ENCODE measurements around the gene CPED1. TPM values are rescaled to one million over a fixed set of nuclear protein-coding genes. Genes with fewer than 3 reads are reported as not detected.

CPED1 gene
- polyA plus RNA-seq, 4 donors = 32.0 to 44.4 (median 38.7) TPM

GRCh38 chr7:121012170-121012874, 23.8 kb downstream of the CPED1 start:
- no peak for DNase-seq (ENCODE audit: low read depth in 4 of 4, low spot score in 2 of 4)

- no peak for DNase-seq (ENCODE audit: low read depth in 4 of 4, low spot score in 2 of 4)
These were observed 24.4 kb downstream of the CPED1 start for GRCh38 chr7:121012919-121013318.

DNA sequence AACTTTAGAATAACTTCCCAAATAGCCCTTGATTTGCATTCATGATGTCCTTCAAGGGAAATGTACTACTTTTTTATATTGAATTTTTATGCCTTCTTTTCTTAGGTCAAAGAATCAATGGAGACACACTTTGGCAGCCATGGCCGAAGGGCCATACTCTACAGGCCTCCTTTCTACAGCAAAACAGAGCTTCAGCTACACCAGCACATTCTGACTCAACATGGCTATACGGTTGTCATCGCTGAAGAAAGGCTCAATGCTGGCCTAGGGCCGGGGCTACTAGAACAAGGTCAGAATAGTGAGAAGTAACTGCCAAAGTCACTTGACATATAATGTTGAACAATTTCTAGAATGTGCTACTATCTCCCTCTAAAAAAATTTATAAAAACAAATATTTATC, 27.0 kb downstream of the CPED1 start:
- no peak for DNase-seq (ENCODE audit: low read depth in 4 of 4, low spot score in 2 of 4)

DNA sequence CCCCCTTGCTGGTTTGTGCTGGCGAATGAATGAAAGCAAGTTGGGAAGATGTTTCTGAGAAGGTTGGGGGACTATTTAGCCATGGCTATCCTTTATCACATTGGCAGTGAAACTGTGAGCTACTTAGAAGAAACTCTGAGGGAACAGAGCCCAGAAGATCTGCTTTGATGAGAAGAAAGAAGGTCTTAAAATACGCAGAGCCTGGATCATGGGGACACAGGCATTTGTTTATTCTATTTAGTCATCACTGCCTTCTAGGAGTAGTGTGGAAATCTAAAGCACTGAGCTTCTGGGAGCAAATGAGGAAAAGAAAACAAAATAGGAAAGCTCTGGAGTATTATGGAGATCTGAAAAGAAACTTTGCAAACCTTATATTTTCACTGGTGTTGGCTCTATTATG, 28.5 kb downstream of the CPED1 start:
- DNase-seq (ENCODE audit: low read depth in 4 of 4, low spot score in 2 of 4) = no peak

- DNase-seq (ENCODE audit: low read depth in 4 of 4, low spot score in 2 of 4) = no peak
These were observed 29.1 kb downstream of the CPED1 start for GRCh38 chr7:121017586-121017985.

DNA sequence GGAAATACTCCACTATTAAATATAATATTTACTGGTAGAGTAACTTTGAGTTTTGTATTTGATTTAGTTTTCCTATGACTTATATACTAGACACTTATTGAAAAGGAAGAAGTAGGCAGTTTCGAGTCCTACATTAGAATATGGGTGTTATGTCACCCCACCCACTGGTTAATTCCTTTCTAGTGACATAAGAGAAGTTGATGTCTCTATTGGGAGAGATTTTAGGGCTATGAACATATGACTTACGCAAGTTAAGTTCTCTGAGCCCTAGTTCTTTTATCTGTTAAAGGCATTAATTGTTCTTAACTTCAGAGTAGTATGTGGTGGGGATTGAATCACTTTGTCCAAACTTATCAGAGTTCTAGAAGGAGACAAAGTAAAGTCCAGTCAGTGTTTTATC, 30.5 kb downstream of the CPED1 start:
- DNase-seq (ENCODE audit: low read depth in 4 of 4, low spot score in 2 of 4) = no peak

- no peak for DNase-seq (ENCODE audit: low read depth in 4 of 4, low spot score in 2 of 4)
These were observed 31.9 kb downstream of the CPED1 start for GRCh38 chr7:121020249-121020988.

- DNase-seq (ENCODE audit: low read depth in 4 of 4, low spot score in 2 of 4) = no peak
These were observed 32.8 kb downstream of the CPED1 start for GRCh38 chr7:121020989-121021969.

GRCh38 chr7:121023194-121023593, 34.7 kb downstream of the CPED1 start:
- DNase-seq (ENCODE audit: low read depth in 4 of 4, low spot score in 2 of 4) = no peak

DNA sequence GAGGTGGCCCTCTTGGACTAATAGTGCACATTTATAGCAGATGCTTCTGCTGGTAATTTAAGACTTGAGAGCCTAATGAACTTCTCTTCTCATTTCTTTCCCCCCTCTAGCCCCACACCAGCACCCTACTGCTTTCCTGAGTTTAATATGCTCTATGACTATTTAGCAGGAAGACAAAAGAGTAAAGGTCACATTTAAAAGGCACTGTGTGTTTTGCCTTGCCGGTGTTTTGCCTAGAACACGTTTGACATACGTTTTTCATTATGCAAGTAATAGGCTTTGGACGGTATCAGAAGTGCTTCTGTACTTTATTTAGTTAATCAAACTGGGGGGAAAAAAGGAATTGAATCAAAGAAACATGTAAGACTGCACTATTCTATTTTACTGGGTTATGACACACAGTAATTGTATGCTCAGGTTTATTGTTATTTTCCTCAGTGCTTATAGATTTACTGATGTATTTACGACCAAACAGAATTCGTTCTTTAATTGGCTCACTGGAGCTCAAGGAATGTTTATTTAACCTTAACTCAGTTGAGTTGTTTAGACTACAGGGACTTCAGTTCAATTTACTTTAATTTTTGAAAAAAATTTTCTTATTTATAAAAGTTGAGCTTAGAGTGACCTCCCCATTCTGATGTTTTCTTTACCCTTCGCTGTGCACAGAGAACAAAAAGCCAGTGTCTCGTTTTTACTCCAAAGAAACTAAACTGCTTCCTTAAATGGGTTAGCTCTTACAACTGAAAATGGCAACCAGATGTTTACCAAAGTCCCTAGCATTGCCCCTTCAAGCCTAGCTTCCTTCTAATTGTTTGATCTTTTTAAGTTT, 35.4 kb downstream of the CPED1 start:
- no peak for DNase-seq (ENCODE audit: low read depth in 4 of 4, low spot score in 2 of 4)

DNA sequence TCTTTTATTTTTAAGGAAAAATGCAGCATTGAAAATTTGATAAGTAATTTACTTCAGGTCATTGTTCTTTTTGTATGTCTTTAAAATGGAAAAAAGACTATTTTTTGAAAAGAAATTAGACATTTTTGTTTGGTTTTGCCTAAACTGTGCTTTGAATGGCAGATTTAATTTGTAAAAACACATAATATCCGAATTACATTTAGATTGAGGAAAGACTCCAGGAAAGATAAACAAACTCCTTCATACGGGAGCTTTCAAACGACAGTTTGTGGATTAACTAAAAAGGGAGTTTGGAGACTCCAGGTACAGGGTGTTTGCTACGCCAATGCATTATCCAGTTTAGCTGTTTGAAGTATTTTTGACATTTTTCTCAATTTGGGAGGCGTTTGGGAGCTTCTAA, 36.1 kb downstream of the CPED1 start:
- DNase-seq (ENCODE audit: low read depth in 4 of 4, low spot score in 2 of 4) = no peak

GRCh38 chr7:121026159-121026558, 37.6 kb downstream of the CPED1 start:
- DNase-seq (ENCODE audit: low read depth in 4 of 4, low spot score in 2 of 4) = no peak

DNA sequence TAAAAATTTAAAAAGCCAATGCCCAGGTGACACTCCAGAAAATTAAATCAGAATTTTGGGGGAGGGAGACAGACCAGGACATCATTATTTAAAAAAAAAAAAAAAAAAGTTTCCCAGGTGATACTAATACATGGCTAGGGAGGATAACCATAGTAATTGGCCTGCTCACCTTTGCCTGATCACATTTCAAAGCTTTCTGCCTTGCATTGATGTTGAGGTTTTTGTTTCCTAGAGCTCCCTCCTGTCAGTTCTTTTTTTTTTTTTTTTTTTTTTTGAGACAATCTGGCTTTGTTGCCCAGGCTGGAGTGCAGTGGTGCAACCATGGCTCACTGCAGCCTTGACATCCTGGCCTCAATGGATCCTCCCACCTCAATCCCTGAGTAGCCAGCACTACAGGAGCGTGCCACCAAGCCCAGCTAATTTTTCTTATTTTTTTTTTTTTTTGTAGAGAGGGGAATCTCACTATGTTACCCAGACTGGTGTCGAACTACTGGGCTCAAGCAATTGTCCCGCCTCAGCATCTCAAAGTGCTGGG, 38.1 kb downstream of the CPED1 start:
- no peak for DNase-seq (ENCODE audit: low read depth in 4 of 4, low spot score in 2 of 4)

DNA sequence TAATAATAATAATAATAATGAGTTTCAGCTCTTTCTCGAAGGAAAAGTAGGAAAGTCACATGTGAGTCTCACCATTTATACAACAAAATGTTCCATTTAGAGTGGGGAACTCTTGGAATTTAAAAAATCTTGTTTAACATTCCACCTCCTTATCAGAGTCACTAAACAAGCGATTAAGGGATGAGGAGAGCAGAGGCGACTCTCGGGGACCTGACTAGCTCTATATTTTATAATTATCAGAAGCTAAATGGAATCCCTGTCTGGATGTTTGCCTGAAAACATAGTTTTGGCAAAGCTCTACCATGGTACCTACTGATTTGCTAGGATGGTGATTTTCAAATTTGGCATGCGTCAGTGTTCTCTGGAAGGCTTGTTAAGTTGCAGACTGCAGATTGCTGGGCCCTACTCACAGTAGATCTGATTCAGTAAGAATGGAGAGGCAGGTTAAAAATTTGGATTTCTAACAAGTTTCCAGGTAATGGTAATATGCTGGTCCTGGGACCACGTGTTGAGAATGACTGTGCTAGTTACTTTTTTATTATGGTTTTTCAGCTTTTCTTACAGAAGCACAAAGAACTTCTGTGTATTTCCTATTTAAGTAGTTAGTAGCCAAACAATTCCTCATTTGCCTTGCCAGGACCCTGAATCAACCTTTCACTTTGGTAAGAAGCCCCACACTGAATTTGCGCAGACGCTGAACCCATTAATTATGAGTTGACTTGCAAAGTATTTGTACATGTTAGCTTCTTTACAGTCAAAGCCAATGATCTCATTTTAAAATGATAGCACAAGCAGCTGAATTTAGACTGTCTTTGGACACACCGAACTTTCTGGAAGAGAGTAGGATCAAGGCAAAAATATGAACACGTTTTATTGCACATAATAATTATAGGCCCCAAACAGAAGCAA, 39.5 kb downstream of the CPED1 start:
- DNase-seq (ENCODE audit: low read depth in 4 of 4, low spot score in 2 of 4) = no peak

DNA sequence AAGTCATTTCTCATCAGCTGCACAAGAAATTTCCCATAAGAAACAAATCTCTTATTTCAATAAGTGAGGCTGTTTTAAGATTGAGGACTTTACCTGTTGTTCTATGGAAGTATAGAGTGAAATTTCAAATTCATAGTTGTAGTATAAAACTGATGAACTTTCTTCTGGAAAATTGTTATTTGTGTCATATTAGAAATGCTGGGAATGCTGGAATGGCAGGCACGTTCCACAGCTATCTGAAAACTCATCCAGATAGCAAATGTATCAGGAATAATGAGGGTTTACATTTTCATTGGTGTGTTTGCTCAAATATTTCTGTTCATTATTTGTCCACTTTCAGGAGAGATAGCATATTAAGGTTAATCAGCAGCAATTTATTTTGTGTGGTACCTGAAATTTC, 40.8 kb downstream of the CPED1 start:
- DNase-seq (ENCODE audit: low read depth in 4 of 4, low spot score in 2 of 4) = no peak

DNA sequence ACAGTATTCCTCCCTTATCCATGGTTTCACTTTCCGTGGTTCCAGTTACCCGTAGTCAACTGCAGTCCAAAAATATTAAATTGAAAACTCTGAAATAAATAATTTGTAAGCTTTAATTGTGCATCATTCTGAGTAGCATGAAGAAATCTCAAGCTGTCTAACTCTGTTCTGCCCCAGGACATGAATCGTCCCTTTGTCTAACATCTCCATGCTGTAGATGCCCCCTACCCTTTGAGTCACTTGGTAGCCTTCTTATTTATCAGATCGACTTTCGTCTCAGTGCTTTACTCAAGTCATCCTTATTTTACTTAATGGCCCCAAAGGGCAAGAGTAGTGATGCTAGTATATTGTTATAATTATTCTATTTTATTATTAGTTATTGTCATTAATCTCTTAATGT, 41.8 kb downstream of the CPED1 start:
- DNase-seq (ENCODE audit: low read depth in 4 of 4, low spot score in 2 of 4) = no peak

- peak in 1 of 4 donors; percentile 49 for DNase-seq (ENCODE audit: low read depth in 4 of 4, low spot score in 2 of 4)
These were observed 44.3 kb downstream of the CPED1 start for GRCh38 chr7:121032645-121033460.

GRCh38 chr7:121034929-121035328, 46.4 kb downstream of the CPED1 start:
- no peak for DNase-seq (ENCODE audit: low read depth in 4 of 4, low spot score in 2 of 4)

Data from left renal cortex interstitium (tissue), 4 donors.